ENCODE results near the gene IQCM. TPM values are rescaled to one million over a fixed set of nuclear protein-coding genes. Genes with fewer than 3 reads are reported as not detected.
A peak's percentile ranks its signal among the peaks of the same experiment; 100 is the strongest.

The IQCM gene
- total and polyA plus RNA-seq, 2 donors (not counting 3 experiments of a cell fraction or from before 2014, with no cell fraction given), result not detected

DNA sequence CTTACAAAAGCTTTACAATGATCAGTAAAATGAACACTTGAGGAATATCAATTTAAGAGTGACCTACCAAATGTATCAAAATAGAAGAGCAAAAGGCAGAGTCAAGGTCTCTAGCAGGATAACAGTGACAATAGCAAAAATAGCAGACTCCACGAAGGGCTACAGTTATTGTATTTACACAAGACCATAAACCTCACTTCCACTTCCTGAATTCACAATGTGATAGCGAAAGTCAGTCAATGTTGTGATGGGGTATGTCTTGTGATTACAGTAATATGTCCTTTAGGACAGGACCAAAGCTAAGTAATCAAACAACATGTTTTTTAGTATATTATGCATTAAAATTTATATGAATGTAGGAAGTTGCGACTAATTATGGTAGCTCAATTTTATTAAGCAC is 139.6 kb downstream of the IQCM start:
- Histone ChIP-seq H3K9me1 (replicated peaks; ENCODE audit: control insufficient read depth, extremely low read depth, insufficient read depth, low read length) (no peaks in the 10 kb centered on the region), H3K9me3 (replicated peaks; ENCODE audit: control insufficient read depth, insufficient read depth, low read length) (no peaks in the 10 kb centered on the region), H3K36me3 (ENCODE audit: control insufficient read depth in 2 of 2, extremely low read depth in 1 of 2, insufficient read depth in 2 of 2, low read length in 2 of 2) (no peaks in the 10 kb centered on the region), H3K9ac (replicated peaks; ENCODE audit: extremely low read depth, insufficient read depth, low read length) (no peak overlapping the region), H3K4me3 (replicated peaks in 1 of 3; ENCODE audit: insufficient read depth in 1 of 3, low read depth in 1 of 3, low read length in 3 of 3) (no peak overlapping the region), H3K27me3 (ENCODE audit: control insufficient read depth in 2 of 2, insufficient read depth in 2 of 2, low read length in 2 of 2) (no peaks in the 10 kb centered on the region), H3K4me1 (ENCODE audit: control insufficient read depth, extremely low read depth, insufficient read depth, low read length) (no peaks in the 10 kb centered on the region), H4K20me1 (replicated peaks; ENCODE audit: control insufficient read depth, extremely low read depth, insufficient read depth, low read length) (no peaks in the 10 kb centered on the region), H2AFZ (ENCODE audit: low read depth, low read length) (no peak overlapping the region), H3K27ac (ENCODE audit: insufficient read depth, low read depth, low read length) (no peak overlapping the region), H3K79me2 (ENCODE audit: control insufficient read depth, insufficient read depth, low read length) (no peaks in the 10 kb centered on the region), H3K4me2 (ENCODE audit: insufficient read depth, low read length) (no peak overlapping the region)
- BruUV-seq (replicated peaks), result no TSS peak
- intact Hi-C loops (cut with micrococcal nuclease), result no loop called here
- no peak for TF ChIP-seq EZH2 (IDR thresholded peaks at IDR 0.05; ENCODE audit: borderline replicate concordance, low read depth, low read length, severe bottlenecking)
- TF ChIP-seq MYC (IDR thresholded peaks at IDR 0.05; ENCODE audit: low read depth, low read length), result no peak
- TF ChIP-seq, protein P1, sequence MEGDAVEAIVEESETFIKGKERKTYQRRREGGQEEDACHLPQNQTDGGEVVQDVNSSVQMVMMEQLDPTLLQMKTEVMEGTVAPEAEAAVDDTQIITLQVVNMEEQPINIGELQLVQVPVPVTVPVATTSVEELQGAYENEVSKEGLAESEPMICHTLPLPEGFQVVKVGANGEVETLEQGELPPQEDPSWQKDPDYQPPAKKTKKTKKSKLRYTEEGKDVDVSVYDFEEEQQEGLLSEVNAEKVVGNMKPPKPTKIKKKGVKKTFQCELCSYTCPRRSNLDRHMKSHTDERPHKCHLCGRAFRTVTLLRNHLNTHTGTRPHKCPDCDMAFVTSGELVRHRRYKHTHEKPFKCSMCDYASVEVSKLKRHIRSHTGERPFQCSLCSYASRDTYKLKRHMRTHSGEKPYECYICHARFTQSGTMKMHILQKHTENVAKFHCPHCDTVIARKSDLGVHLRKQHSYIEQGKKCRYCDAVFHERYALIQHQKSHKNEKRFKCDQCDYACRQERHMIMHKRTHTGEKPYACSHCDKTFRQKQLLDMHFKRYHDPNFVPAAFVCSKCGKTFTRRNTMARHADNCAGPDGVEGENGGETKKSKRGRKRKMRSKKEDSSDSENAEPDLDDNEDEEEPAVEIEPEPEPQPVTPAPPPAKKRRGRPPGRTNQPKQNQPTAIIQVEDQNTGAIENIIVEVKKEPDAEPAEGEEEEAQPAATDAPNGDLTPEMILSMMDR (IDR thresholded peaks at IDR 0.05; ENCODE audit: extremely low read depth in 1 of 2, insufficient read depth in 1 of 2, low read depth in 1 of 2, low read length in 2 of 2), result no peak
- no peak for TF ChIP-seq JUN (IDR thresholded peaks at IDR 0.05; ENCODE audit: borderline replicate concordance, insufficient read depth, insufficient read length, low read depth)
- no peak for TF ChIP-seq FOS (IDR thresholded peaks at IDR 0.05; ENCODE audit: borderline replicate concordance, insufficient read depth, low read length)
- TF ChIP-seq POLR2A (IDR thresholded peaks at IDR 0.05; ENCODE audit: low read depth, low read length), result no peak
- TF ChIP-seq MAX (IDR thresholded peaks at IDR 0.05; ENCODE audit: insufficient read depth, insufficient read length), result no peak
- no peak for TF ChIP-seq POLR2AphosphoS5 (IDR thresholded peaks at IDR 0.05; ENCODE audit: insufficient read depth, low read depth, low read length)
- no peak for TF ChIP-seq GATA2 (IDR thresholded peaks at IDR 0.05; ENCODE audit: insufficient read depth, insufficient read length, low read depth, low read length)
- dilution Hi-C loops (cut with MboI; ENCODE audit: extremely low pct_ligation_motif_present, low sequenced_read_pairs), result no loop called here
- ChIA-PET CTCF (interaction anchor here (1.3 kb wide), 1 partner anchor 9 kb away, joined by 3 read pairs; no protein-coding TSS in a partner anchor), POLR2A (no interaction called here)
- DNase-seq (ENCODE audit: low read depth, low spot score), result peak; percentile 6
- FAIRE-seq, result no peak
